Measurements from ENCODE around the gene SLC2A4RG. TPM values are rescaled to one million over a fixed set of nuclear protein-coding genes. Genes with fewer than 3 reads are reported as not detected.

The SLC2A4RG gene
- total RNA-seq, 2 donors from 2014 or later: 69.3 to 108 TPM

GRCh38 chr20:63759377-63759901 lies 19.9 kb downstream of the SLC2A4RG start:
- TF ChIP-seq, protein P1, sequence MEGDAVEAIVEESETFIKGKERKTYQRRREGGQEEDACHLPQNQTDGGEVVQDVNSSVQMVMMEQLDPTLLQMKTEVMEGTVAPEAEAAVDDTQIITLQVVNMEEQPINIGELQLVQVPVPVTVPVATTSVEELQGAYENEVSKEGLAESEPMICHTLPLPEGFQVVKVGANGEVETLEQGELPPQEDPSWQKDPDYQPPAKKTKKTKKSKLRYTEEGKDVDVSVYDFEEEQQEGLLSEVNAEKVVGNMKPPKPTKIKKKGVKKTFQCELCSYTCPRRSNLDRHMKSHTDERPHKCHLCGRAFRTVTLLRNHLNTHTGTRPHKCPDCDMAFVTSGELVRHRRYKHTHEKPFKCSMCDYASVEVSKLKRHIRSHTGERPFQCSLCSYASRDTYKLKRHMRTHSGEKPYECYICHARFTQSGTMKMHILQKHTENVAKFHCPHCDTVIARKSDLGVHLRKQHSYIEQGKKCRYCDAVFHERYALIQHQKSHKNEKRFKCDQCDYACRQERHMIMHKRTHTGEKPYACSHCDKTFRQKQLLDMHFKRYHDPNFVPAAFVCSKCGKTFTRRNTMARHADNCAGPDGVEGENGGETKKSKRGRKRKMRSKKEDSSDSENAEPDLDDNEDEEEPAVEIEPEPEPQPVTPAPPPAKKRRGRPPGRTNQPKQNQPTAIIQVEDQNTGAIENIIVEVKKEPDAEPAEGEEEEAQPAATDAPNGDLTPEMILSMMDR (conservative IDR thresholded peaks at IDR 0.05): no peak
- Histone ChIP-seq H3K9ac (ENCODE audit: extremely low read depth, low read length, poor library complexity, severe bottlenecking) (no peak overlapping the region), H3K27me3 (ENCODE audit: control insufficient read depth, insufficient read depth, low read length, poor library complexity, severe bottlenecking) (no peaks in the 10 kb centered on the region), H3K4me1 (ENCODE audit: control insufficient read depth, insufficient read depth, low read length) (no peaks in the 10 kb centered on the region), H3K4me3 (ENCODE audit: low read length) (no peak overlapping the region), H3K36me3 (ENCODE audit: control insufficient read depth, insufficient read depth, low read length) (peaks cover 21% of the 10 kb centered on the region), H3K27ac (ENCODE audit: low read depth, low read length) (no peak overlapping the region), H3K9me3 (ENCODE audit: control insufficient read depth, low read length) (no peaks in the 10 kb centered on the region)
- Mint-ChIP-seq H3K4me3 (no peak overlapping the region), H3K4me1 (no peaks in the 10 kb centered on the region), H3K9me3 (peaks cover 2% of the 10 kb centered on the region), H3K36me3 (ENCODE audit: low read depth) (peaks cover 41% of the 10 kb centered on the region), H3K27ac (no peak overlapping the region), H3K27me3 (ENCODE audit: insufficient read depth) (no peaks in the 10 kb centered on the region)
- 92 to 93% methylated on average over 5 to 7 of the region's 7 CpGs for WGBS, 2 experiments (ENCODE audit: insufficient coverage in 1 of 2, insufficient read length in 1 of 2)
- no peak for DNase-seq

GRCh38 chr20:63765082-63765873 lies 25.7 kb downstream of the SLC2A4RG start:
- Mint-ChIP-seq H3K27ac (no peak overlapping the region), H3K4me1 (no peaks in the 10 kb centered on the region)
- WGBS, 2 experiments (ENCODE audit: insufficient coverage in 1 of 2, insufficient read length in 1 of 2): 95 to 97% methylated on average over 13 to 16 of the region's 16 CpGs

DNA sequence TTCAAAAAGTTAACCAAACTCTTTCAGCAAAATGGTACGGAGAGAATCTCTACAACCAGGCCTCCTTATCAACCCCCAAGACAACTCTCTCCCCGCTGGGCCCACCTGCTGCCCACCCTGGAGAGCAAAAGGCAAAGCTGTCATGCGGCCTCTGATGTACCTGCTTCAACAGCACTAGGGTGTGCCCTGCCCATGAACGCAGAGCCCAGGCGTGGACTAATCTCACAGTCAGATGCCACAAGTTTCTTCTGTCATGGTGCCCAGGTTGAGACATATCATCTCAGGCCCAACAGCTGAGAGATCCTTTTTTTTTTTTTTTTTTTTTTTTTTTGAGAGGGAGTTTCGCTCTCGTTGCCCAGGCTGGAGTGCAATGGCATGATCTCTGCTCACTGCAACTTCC lies 26.3 kb downstream of the SLC2A4RG start:
- Histone ChIP-seq H3K27ac (ENCODE audit: low read depth, low read length) (no peak overlapping the region), H3K27me3 (ENCODE audit: control insufficient read depth, insufficient read depth, low read length, poor library complexity, severe bottlenecking) (no peaks in the 10 kb centered on the region), H3K4me1 (ENCODE audit: control insufficient read depth, insufficient read depth, low read length) (no peaks in the 10 kb centered on the region), H3K36me3 (ENCODE audit: control insufficient read depth, insufficient read depth, low read length) (peaks cover 23% of the 10 kb centered on the region), H3K4me3 (ENCODE audit: low read length) (no peak overlapping the region), H3K9me3 (ENCODE audit: control insufficient read depth, low read length) (no peaks in the 10 kb centered on the region), H3K9ac (ENCODE audit: extremely low read depth, low read length, poor library complexity, severe bottlenecking) (no peak overlapping the region)
- H3K27ac Mint-ChIP-seq: no peak overlapping the region
- H3K36me3 Mint-ChIP-seq (ENCODE audit: low read depth): peaks cover 52% of the 10 kb centered on the region
- no peaks in the 10 kb centered on the region for H3K27me3 Mint-ChIP-seq (ENCODE audit: insufficient read depth)
- H3K4me3 Mint-ChIP-seq: no peak overlapping the region
- no peaks in the 10 kb centered on the region for H3K4me1 Mint-ChIP-seq
- H3K9me3 Mint-ChIP-seq: no peaks in the 10 kb centered on the region
- 94 to 100% methylated on average over 1 to 7 of the region's 7 CpGs for WGBS, 2 experiments (ENCODE audit: insufficient coverage in 1 of 2, insufficient read length in 1 of 2)
- no peak for DNase-seq
- TF ChIP-seq, protein P1 (conservative IDR thresholded peaks at IDR 0.05): no peak

More at GRCh38 chr20:63765082-63765873, 25.7 kb downstream of the SLC2A4RG start:
- TF ChIP-seq, protein P1 (conservative IDR thresholded peaks at IDR 0.05): no peak
- Mint-ChIP-seq H3K36me3 (ENCODE audit: low read depth) (peaks cover 49% of the 10 kb centered on the region), H3K9me3 (no peaks in the 10 kb centered on the region), H3K27me3 (ENCODE audit: insufficient read depth) (no peaks in the 10 kb centered on the region), H3K4me3 (no peak overlapping the region)
- no peaks in the 10 kb centered on the region for H3K27me3 ChIP-seq (ENCODE audit: control insufficient read depth, insufficient read depth, low read length, poor library complexity, severe bottlenecking)
- H3K4me1 ChIP-seq (ENCODE audit: control insufficient read depth, insufficient read depth, low read length): no peaks in the 10 kb centered on the region
- no peaks in the 10 kb centered on the region for H3K9me3 ChIP-seq (ENCODE audit: control insufficient read depth, low read length)
- H3K36me3 ChIP-seq (ENCODE audit: control insufficient read depth, insufficient read depth, low read length): peaks cover 23% of the 10 kb centered on the region
- no peak overlapping the region for H3K27ac ChIP-seq (ENCODE audit: low read depth, low read length)
- DNase-seq: no peak
- no peak overlapping the region for H3K9ac ChIP-seq (ENCODE audit: extremely low read depth, low read length, poor library complexity, severe bottlenecking)
- no peak overlapping the region for H3K4me3 ChIP-seq (ENCODE audit: low read length)
